NT2/D1 (cell line): ENCODE measurements around the gene PRRG1.

Source experiments
- DNase-seq: peaks from one replicate; pipeline ENCODE4 v3.0.0-alpha.2; 2011; ENCODE audit warnings: low read depth, low spot score
- H3K27me3 ChIP-seq: 2 replicates; pipeline ENCODE4 v1.6.0; 2011; ENCODE audit warnings: mild to moderate bottlenecking; ENCODE audit not compliant: insufficient read length, insufficient read depth
- H3K36me3 ChIP-seq: 2 replicates; pipeline ENCODE4 v1.6.1; 2011; ENCODE audit warnings: mild to moderate bottlenecking, low read length, mixed read lengths; ENCODE audit not compliant: insufficient read depth, insufficient read length
- H3K4me1 ChIP-seq: 2 replicates; pipeline ENCODE4 v1.5.1; 2011; ENCODE audit not compliant: insufficient read depth, insufficient read length
- H3K4me3 ChIP-seq: 2 replicates; pipeline ENCODE4 v1.5.1; 2011; ENCODE audit warnings: low read depth; ENCODE audit not compliant: insufficient read length
- H3K9ac ChIP-seq: 2 replicates; pipeline ENCODE4 v1.6.0; 2011; ENCODE audit warnings: low read depth; ENCODE audit not compliant: insufficient read length
- H3K9me3 ChIP-seq: 2 replicates; pipeline ENCODE4 v1.5.1; 2011; ENCODE audit warnings: mild to moderate bottlenecking, low read length; ENCODE audit not compliant: insufficient read depth
- SUZ12 ChIP-seq: IDR thresholded peaks from 2 replicates; pipeline ENCODE4 v1.6.1; 2011; ENCODE audit not compliant: insufficient read length, insufficient read depth; ENCODE audit errors: extremely low read depth
- YY1 ChIP-seq: IDR thresholded peaks from 2 replicates; pipeline ENCODE4 v1.6.1; 2011; ENCODE audit not compliant: insufficient read length, insufficient read depth
- ZNF274 ChIP-seq: IDR thresholded peaks from 2 replicates; pipeline ENCODE4 v1.6.1; 2011; ENCODE audit warnings: mild to moderate bottlenecking, low read depth, low read length

Gene PRRG1

DNA sequence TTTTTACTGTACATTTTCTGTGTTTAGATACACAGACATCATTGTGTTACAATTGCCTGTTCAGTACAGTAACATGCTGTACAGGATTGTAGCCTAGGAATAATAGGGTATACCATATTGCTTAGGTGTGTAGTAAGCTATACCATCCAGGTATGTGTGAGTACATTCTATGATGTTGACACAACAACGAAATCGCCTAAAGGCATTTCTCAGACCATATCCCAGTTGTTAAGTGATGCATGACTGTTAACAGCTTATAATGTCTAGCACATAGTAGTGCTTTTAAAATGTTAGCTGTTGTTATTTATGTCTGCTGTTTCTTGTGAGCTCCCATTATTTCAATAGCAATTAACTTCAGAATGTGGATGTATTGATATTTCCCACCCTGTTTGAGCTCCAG lies 4.5 kb downstream of the PRRG1 start:
- Histone ChIP-seq H3K36me3 (no peaks in the 10 kb centered on the region), H3K4me3 (no peak overlapping the region), H3K9ac (no peak overlapping the region), H3K4me1 (no peaks in the 10 kb centered on the region), H3K27me3 (peaks cover 2% of the 10 kb centered on the region), H3K9me3 (no peaks in the 10 kb centered on the region)
- no peak for TF ChIP-seq SUZ12
- DNase-seq = no peak

DNA sequence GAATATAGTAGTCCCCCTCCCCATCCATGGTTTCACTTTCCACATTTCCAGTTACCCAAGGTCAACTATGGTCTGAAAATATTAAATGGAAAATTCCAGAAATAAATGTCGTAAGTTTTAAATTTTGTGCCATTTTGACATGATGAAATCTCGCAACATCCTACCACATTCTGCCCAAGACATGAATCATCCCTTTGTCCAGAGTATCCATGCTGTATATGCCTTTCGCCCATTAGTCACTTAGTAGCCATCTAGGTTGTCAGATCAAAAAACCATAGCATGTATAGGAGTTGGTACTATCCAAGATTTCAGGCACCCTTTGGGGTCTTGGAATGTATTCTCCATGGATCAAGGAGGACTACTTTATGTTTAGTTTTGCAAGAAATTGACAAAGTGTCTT lies 8.3 kb downstream of the PRRG1 start:
- no peaks in the 10 kb centered on the region for H3K4me1 ChIP-seq
- no peak overlapping the region for H3K9ac ChIP-seq
- no peaks in the 10 kb centered on the region for H3K27me3 ChIP-seq
- H3K9me3 ChIP-seq = no peaks in the 10 kb centered on the region
- no peak overlapping the region for H3K4me3 ChIP-seq
- DNase-seq = no peak
- no peak for TF ChIP-seq ZNF274
- no peak for TF ChIP-seq SUZ12
- TF ChIP-seq YY1 = no peak
- H3K36me3 ChIP-seq = no peaks in the 10 kb centered on the region

DNA sequence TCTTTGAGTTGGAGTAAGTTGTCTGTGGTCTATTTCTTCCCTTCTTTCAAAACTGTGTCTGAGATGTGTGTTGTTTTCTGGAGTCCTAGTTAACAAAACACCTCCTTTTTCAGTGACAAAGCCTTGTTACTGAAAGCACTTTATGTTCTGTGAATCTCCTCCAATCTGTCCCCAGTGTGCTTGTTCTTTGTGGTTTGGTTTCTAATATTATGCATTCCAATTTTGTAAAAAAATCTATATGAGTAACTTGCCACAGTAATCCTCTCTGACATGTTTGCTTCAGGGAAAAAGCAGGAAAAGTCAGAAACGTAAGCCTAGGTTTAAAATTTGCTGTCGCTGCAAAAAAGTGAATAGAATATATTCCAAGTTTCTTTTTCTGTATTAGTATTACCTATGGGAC lies 12.4 kb downstream of the PRRG1 start:
- no peak overlapping the region for H3K4me3 ChIP-seq
- H3K9ac ChIP-seq = no peak overlapping the region
- DNase-seq = no peak
- H3K9me3 ChIP-seq = no peaks in the 10 kb centered on the region; the same call in 1 of the 2 replicates
- H3K27me3 ChIP-seq = no peaks in the 10 kb centered on the region
- H3K4me1 ChIP-seq = no peaks in the 10 kb centered on the region
- no peaks in the 10 kb centered on the region for H3K36me3 ChIP-seq
- no peak for TF ChIP-seq ZNF274
- no peak for TF ChIP-seq YY1
- no peak for TF ChIP-seq SUZ12

DNA sequence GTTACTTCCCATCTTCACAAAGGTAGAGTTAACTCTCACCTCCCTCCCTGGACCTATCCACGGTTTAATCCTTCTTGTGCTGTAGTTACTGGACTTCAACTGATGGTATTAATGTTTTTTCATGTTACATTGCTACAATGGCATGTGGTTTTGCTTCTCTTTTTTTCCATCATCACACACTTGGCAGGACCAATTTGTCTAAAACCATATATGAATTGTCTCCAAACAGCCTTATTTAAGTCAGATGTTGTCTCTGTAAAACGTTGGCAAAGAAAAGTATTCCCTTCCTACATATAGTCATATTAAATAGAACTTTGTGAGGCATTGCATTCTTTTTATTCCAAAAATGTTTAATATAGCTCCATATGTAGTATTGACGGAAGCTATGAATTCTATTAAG lies 15.5 kb downstream of the PRRG1 start:
- TF ChIP-seq YY1 (no peak), ZNF274 (no peak)
- no peak for DNase-seq
- Histone ChIP-seq H3K36me3 (no peaks in the 10 kb centered on the region), H3K27me3 (no peaks in the 10 kb centered on the region), H3K4me1 (no peaks in the 10 kb centered on the region), H3K9ac (no peak overlapping the region), H3K9me3 (no peaks in the 10 kb centered on the region; the same call in 1 of the 2 replicates), H3K4me3 (no peak overlapping the region)

DNA sequence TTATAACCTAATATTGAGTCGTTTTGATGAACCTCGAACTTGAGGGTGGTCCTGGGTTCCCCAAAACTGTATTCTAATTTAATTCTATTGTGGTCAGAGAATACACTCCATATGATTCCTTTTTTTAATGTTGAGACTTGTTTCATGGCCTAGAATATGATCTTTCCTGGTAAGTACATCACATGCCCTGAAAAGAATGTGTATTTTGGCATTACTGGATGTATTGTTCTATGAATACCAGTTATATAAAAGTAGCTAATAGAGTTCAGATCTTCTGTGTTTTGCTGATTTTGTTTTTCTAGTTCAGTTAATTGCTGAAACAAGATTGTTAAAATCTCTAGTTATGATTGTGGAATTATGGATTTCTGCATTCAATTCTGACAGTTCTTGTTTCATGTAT lies 18.8 kb downstream of the PRRG1 start:
- H3K4me3 ChIP-seq = no peak overlapping the region
- H3K36me3 ChIP-seq = no peaks in the 10 kb centered on the region
- H3K27me3 ChIP-seq = no peaks in the 10 kb centered on the region
- no peak overlapping the region for H3K9ac ChIP-seq
- DNase-seq = no peak
- no peaks in the 10 kb centered on the region; the same call in 1 of the 2 replicates for H3K9me3 ChIP-seq
- TF ChIP-seq ZNF274 = no peak
- no peak for TF ChIP-seq SUZ12
- no peak for TF ChIP-seq YY1
- H3K4me1 ChIP-seq = no peaks in the 10 kb centered on the region

DNA sequence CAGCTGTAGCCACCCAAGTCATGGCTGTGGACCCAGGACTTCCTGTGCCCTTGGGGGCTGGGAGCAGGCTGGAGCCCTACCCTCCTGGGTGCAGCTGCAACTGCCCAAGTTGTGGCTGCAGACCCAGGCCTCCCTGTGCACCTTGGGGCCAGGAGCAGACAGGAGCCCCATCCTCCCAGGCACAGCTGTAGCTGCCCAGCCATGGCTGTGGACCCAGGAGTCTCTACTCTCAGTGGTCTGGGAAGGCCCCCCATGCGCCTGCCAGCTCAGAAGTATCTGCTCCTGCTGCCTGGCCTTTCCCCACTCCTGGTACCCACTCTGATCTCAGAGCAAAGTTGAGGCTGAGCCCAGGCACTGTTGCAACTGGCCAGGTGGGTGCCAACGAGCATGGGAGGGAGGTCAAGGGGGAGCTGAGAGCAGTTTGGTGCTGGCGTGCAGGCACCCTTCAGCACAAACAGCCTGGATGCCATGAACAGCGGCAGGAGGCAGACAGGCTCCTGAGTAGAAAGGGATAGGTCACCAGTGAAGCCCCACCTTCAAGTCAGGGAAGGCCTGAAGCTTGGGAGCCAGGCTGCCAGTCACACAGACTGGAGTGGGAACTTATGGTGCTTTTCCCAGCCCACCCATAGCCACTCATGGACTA lies 21.5 kb downstream of the PRRG1 start:
- Histone ChIP-seq H3K36me3 (no peaks in the 10 kb centered on the region), H3K4me1 (no peaks in the 10 kb centered on the region), H3K27me3 (no peaks in the 10 kb centered on the region), H3K9ac (no peak overlapping the region), H3K9me3 (no peaks in the 10 kb centered on the region; the same call in 1 of the 2 replicates), H3K4me3 (no peak overlapping the region)
- no peak for DNase-seq
- no peak for TF ChIP-seq SUZ12
- no peak for TF ChIP-seq ZNF274
- no peak for TF ChIP-seq YY1

DNA sequence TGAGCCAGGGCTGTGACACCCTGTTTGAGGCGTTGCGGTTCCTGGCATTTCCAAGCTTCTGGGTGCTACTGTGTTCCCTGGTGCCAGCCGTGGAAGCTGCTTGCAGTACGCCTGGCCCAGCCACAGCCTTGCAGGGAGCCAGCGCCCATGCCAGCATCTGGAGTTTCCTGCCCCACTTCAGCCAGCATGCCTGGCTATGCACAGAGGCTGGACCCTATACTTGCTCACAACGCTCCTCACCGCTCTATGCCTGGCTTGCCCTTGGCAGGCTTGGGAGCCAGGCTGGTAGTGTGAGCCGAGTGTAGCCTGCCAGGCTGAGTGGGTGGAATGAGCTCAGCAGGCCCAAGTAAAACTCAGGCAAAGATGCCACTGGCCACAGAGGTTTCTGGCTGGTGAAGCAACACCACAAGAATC lies 22.4 kb downstream of the PRRG1 start:
- H3K4me1 ChIP-seq = no peaks in the 10 kb centered on the region
- H3K4me3 ChIP-seq = no peak overlapping the region
- no peaks in the 10 kb centered on the region for H3K9me3 ChIP-seq
- H3K27me3 ChIP-seq = no peaks in the 10 kb centered on the region
- TF ChIP-seq YY1 (no peak), ZNF274 (no peak), SUZ12 (no peak)
- no peaks in the 10 kb centered on the region for H3K36me3 ChIP-seq
- no peak overlapping the region for H3K9ac ChIP-seq
- no peak for DNase-seq
